K562 (cell line): ENCODE results near the gene TARM1. TPM values are rescaled to one million over a fixed set of nuclear protein-coding genes. Genes with fewer than 3 reads are reported as not detected.

Experiments used
- ASH1L ChIP-seq: fragments of 450-650 bp; IDR thresholded peaks from 2 replicates; pipeline ENCODE4 v1.6.1; 2018; ENCODE audit warnings: borderline replicate concordance, mild to moderate bottlenecking, low read depth; ENCODE audit not compliant: partially characterized antibody
- HMGXB4 ChIP-seq: sonication (generic); formaldehyde crosslinking; IDR thresholded peaks from 2 replicates; pipeline ENCODE4 v1.8.1; 2023; ENCODE audit warnings: mild to moderate bottlenecking, missing genetic modification reagents
- ID3 ChIP-seq, 2 experiments: fragments of 250-450 bp in 1 of 2; fragments of 450-650 bp in 1 of 2; sonication (Bioruptor Pico) in 1 of 2; IDR thresholded peaks; 2 replicates each; pipeline versions ENCODE4 v1.6.1 to v1.8.0; 2016 to 2021; ENCODE audit warnings: mild to moderate bottlenecking in 2 of 2, moderate library complexity in 2 of 2, missing compliant biosample characterization in 1 of 2, missing genetic modification characterization in 1 of 2
- ILF3 ChIP-seq: fragments of 450-650 bp; IDR thresholded peaks from 2 replicates; pipeline ENCODE4 v1.6.1; 2018; ENCODE audit warnings: antibody characterized with exemption, mild to moderate bottlenecking, moderate library complexity, borderline replicate concordance
- JUND ChIP-seq, 2 experiments: IDR thresholded peaks; 2 replicates in 1 of 2; 3 replicates in 1 of 2; pipeline ENCODE4 v1.6.1; 2011; ENCODE audit warnings: borderline replicate concordance in 2 of 2, low read depth in 2 of 2, low read length in 2 of 2, improper control_type of control experiment in 1 of 2, missing biosample characterization in 1 of 2, missing genetic modification characterization in 1 of 2, missing genetic modification reagents in 1 of 2
- KAT7 ChIP-seq: sonication (generic); formaldehyde crosslinking; IDR thresholded peaks from 2 replicates; pipeline ENCODE4 v1.8.0; 2022; ENCODE audit warnings: missing genetic modification reagents, mild to moderate bottlenecking, borderline replicate concordance
- NCOA1 ChIP-seq: fragments of 450-650 bp; IDR thresholded peaks from 2 replicates; pipeline ENCODE4 v1.6.1; 2016; ENCODE audit warnings: low read depth
- NR3C1 ChIP-seq: sonication (generic); formaldehyde crosslinking; IDR thresholded peaks from 2 replicates; pipeline ENCODE4 v1.8.1; 2022; ENCODE audit warnings: missing genetic modification reagents
- OTX1 ChIP-seq: fragments of 450-650 bp; formaldehyde crosslinking; IDR thresholded peaks from 2 replicates; pipeline ENCODE4 v1.4.0; 2022; ENCODE audit warnings: mild to moderate bottlenecking
- PHF21A ChIP-seq: fragments of 450-650 bp; IDR thresholded peaks from 2 replicates; pipeline ENCODE4 v1.6.1; 2017; ENCODE audit warnings: low read depth, borderline replicate concordance
- RBBP5 ChIP-seq: fragments of 200-600 bp; sonication (generic); IDR thresholded peaks from 2 replicates; pipeline ENCODE4 v1.6.1; 2012; ENCODE audit warnings: borderline replicate concordance, mild to moderate bottlenecking, low read length, control low read depth, inconsistent platforms; ENCODE audit not compliant: insufficient read depth, poor library complexity, severe bottlenecking
- SP2 ChIP-seq: IDR thresholded peaks from 2 replicates; pipeline ENCODE4 v1.6.1; 2011; ENCODE audit warnings: mild to moderate bottlenecking, low read depth, low read length, moderate library complexity; ENCODE audit not compliant: poor library complexity, severe bottlenecking; ENCODE audit errors: extremely low read depth
- SREBF2 ChIP-seq: sonication (generic); formaldehyde crosslinking; IDR thresholded peaks from 2 replicates; pipeline ENCODE4 v1.4.0; 2020; ENCODE audit warnings: mild to moderate bottlenecking, missing genetic modification reagents
- VEZF1 ChIP-seq: fragments of 200-800 bp; sonication (Bioruptor generic); IDR thresholded peaks from 2 replicates; pipeline ENCODE4 v1.6.1; 2017; ENCODE audit warnings: missing genetic modification characterization, missing compliant biosample characterization
- ZBTB43 ChIP-seq: sonication (generic); formaldehyde crosslinking; IDR thresholded peaks from 2 replicates; pipeline ENCODE4 v1.8.0; 2023; ENCODE audit warnings: mild to moderate bottlenecking, missing genetic modification reagents
- ZBTB8A ChIP-seq: fragments of 450-650 bp; IDR thresholded peaks from 2 replicates; pipeline ENCODE4 v1.6.1; 2018; ENCODE audit warnings: mild to moderate bottlenecking, moderate library complexity; ENCODE audit not compliant: partially characterized antibody
- ZC3H8 ChIP-seq: fragments of 450-650 bp; IDR thresholded peaks from 2 replicates; pipeline ENCODE4 v1.6.1; 2017
- ZNF184 ChIP-seq: sonication (generic); formaldehyde crosslinking; IDR thresholded peaks from 2 replicates; pipeline ENCODE4 v1.5.0; 2020; ENCODE audit warnings: missing genetic modification reagents
- ZNF584 ChIP-seq: fragments of 200-800 bp; sonication (Bioruptor generic); IDR thresholded peaks from 2 replicates; pipeline ENCODE4 v1.6.1; 2016; ENCODE audit warnings: low read depth, mild to moderate bottlenecking, missing genetic modification characterization, missing compliant biosample characterization
- ZNF76 ChIP-seq: fragments of 250-450 bp; sonication (Bioruptor Pico); IDR thresholded peaks from 2 replicates; pipeline ENCODE4 v1.4.0; 2020; ENCODE audit warnings: mild to moderate bottlenecking, moderate library complexity, borderline replicate concordance
- polyA plus RNA-seq, 8 experiments: library from polyadenylated mRNA; depleted of rRNA in 4 of 8; stranded (reverse) in 5 of 8; unstranded in 3 of 8; fragments of >200 nt; fragmentation: Nextera tagmentation in 2 of 8; fragmentation: Illumina TruSeq in 1 of 8; extraction: Ambion mirVana in 2 of 8; extraction: Trizol in 1 of 8; gene quantifications; 2 replicates each; pipeline versions ENCODE4 v1.2.1 to v1.2.3, GENCODE V29; 2011 to 2014; ENCODE audit warnings: inconsistent platforms in 1 of 8, missing spikeins in 1 of 8
- total RNA-seq, 7 experiments: library from RNA; depleted of rRNA in 6 of 7; stranded (reverse); fragments of >200 nt in 6 of 7; fragmentation: Illumina TruSeq in 2 of 7; extraction: Trizol in 2 of 7; gene quantifications; 2 replicates each; pipeline versions ENCODE4 v1.2.1 to v1.2.3, GENCODE V29; 2011 to 2021; ENCODE audit warnings: low replicate concordance in 1 of 7

Gene TARM1
- total and polyA plus RNA-seq, 9 of the 15 experiments (the other 6 are each of a cell fraction or from before 2014, with no cell fraction given): not detected

- TF ChIP-seq HMGXB4: no peak; the same call in 1 of the 2 replicates
- peak; percentile 72; the same call in 1 of the 2 replicates for TF ChIP-seq ZNF584 (CRISPR knock-in tag)
- TF ChIP-seq JUND (IDR thresholded peaks at IDR 0.05; ENCODE audit: borderline replicate concordance, low read depth, low read length): peak; percentile 77
- peak; percentile 26; the same call in 2 of the 3 replicates for TF ChIP-seq JUND (tag; IDR thresholded peaks at IDR 0.05; ENCODE audit: borderline replicate concordance, low read depth, low read length)
- TF ChIP-seq PHF21A: peak; percentile 52; the same call in 1 of the 2 replicates
- TF ChIP-seq ZC3H8: no peak
- TF ChIP-seq ZNF184 (CRISPR knock-in tag): no peak
- peak; percentile 95; the same call in 1 of the 2 replicates for TF ChIP-seq KAT7 (CRISPR knock-in tag)
- no peak; the same call in 1 of the 2 replicates for TF ChIP-seq ZNF76 (CRISPR knock-in tag)
- no peak for TF ChIP-seq NR3C1 (CRISPR knock-in tag)
- TF ChIP-seq NCOA1: peak; percentile 29; the same call in 1 of the 2 replicates
- no peak for TF ChIP-seq ID3 (CRISPR knock-in tag; IDR thresholded peaks at IDR 0.05)
- TF ChIP-seq ID3 (tag; IDR thresholded peaks at IDR 0.05): peak; percentile 92; the same call in 1 of the 2 replicates
- peak; percentile 77 for TF ChIP-seq RBBP5
- TF ChIP-seq SREBF2 (CRISPR knock-in tag): no peak
- peak; percentile 82 for TF ChIP-seq ASH1L
- TF ChIP-seq OTX1: 0 out of 2 replicates have a peak, but pooled peaks have one; percentile 58
- TF ChIP-seq SP2: no peak
- TF ChIP-seq ZBTB43: no peak
- peak; percentile 54 for TF ChIP-seq ZBTB8A
- peak; percentile 63 for TF ChIP-seq VEZF1 (CRISPR knock-in tag)
- no peak for TF ChIP-seq ILF3
Measured at GRCh38 chr19:54115109-54116063, 34.2 kb upstream of the TARM1 start, which contains the start of the genes PRPF31 and TFPT (continued).
